ENCODE results near the gene ACTR6. TPM values are rescaled to one million over a fixed set of nuclear protein-coding genes. Genes with fewer than 3 reads are reported as not detected.

The ACTR6 gene
- total RNA-seq, 2 experiments from 2014 or later = 21.3 to 21.8 TPM

GRCh38 chr12:100199023-100199346 lies 1.6 kb upstream of the ACTR6 start:
- Mint-ChIP-seq H3K27ac (peak overlapping the region; percentile 99), H3K4me3 (peak overlapping the region; percentile 98), H3K27me3 (no peaks in the 10 kb centered on the region), H3K9me3 (no peaks in the 10 kb centered on the region), H3K36me3 (ENCODE audit: low read depth) (peaks cover 59% of the 10 kb centered on the region), H3K4me1 (ENCODE audit: low read depth) (peaks cover 38% of the 10 kb centered on the region)
- ATAC-seq (ENCODE audit: poor library complexity) (no peak), DNase-seq (no peak)
- no peak overlapping the region for H3K27ac ChIP-seq (ENCODE audit: low read depth in 1 of 2, low read length in 2 of 2)
- CTCF ChIA-PET = no interaction called here
- no peaks in the 10 kb centered on the region for H3K27me3 ChIP-seq (ENCODE audit: control insufficient read depth in 1 of 2, insufficient read depth in 2 of 2, low read length in 2 of 2)
- TF ChIP-seq CTCF (IDR thresholded peaks at IDR 0.05) = no peak
- H3K4me3 ChIP-seq (ENCODE audit: low read length) = peak overlapping the region; percentile 73
- POLR2A ChIA-PET = interaction anchor here (2.5 kb wide), 1 partner anchor 34 kb away, joined by 16 read pairs; no protein-coding TSS in a partner anchor
- H3K36me3 ChIP-seq (ENCODE audit: insufficient read depth, low read length) = peaks cover 3% of the 10 kb centered on the region
- intact Hi-C loops (cut with DNase I, micrococcal nuclease) = loop anchor here in 1 of 2 experiments (2.0 to 10.0 kb wide), 4 partner anchors 37 to 1866 kb away; partner anchors contain the start of genes BLTP3B and WASHC3
- H3K9me3 ChIP-seq (ENCODE audit: control insufficient read depth in 1 of 2, insufficient read depth in 1 of 2, low read length in 2 of 2) = no peaks in the 10 kb centered on the region
- H3K4me1 ChIP-seq (ENCODE audit: insufficient read depth, low read length) = peaks cover 40% of the 10 kb centered on the region

GRCh38 chr12:100199347-100200149 lies 1.1 kb upstream of the ACTR6 start:
- DNase-seq = peak; percentile 57 to 87 (median 73)
- H3K27ac ChIP-seq (ENCODE audit: low read depth in 1 of 2, low read length in 2 of 2) = peak overlapping the region; percentile 85 to 86
- peaks cover 6% of the 10 kb centered on the region for H3K36me3 ChIP-seq (ENCODE audit: insufficient read depth, low read length)
- peaks cover 40% of the 10 kb centered on the region for H3K4me1 Mint-ChIP-seq (ENCODE audit: low read depth)
- H3K27me3 ChIP-seq (ENCODE audit: control insufficient read depth in 1 of 2, insufficient read depth in 2 of 2, low read length in 2 of 2) = no peaks in the 10 kb centered on the region
- peaks cover 56% of the 10 kb centered on the region for H3K36me3 Mint-ChIP-seq (ENCODE audit: low read depth)
- peaks cover 45% of the 10 kb centered on the region for H3K4me1 ChIP-seq (ENCODE audit: insufficient read depth, low read length)
- TF ChIP-seq CTCF (IDR thresholded peaks at IDR 0.05) = no peak
- H3K4me3 Mint-ChIP-seq = peak overlapping the region; percentile 98
- POLR2A ChIA-PET = interaction anchor here (1.5 to 3.2 kb wide), 3 partner anchors 35 to 67 kb away, joined by 10 to 72 read pairs (median 16); partner anchors contain the start of genes DEPDC4 and SCYL2
- CTCF ChIA-PET = interaction anchor here (0.6 to 1.8 kb wide), 3 partner anchors 36 to 45 kb away, joined by 3 to 10 read pairs (median 10); no protein-coding TSS in a partner anchor
- intact Hi-C loops (cut with DNase I, micrococcal nuclease) = loop anchor here (1.0 to 10.0 kb wide), 9 partner anchors 35 to 1865 kb away; partner anchors contain the start of genes BLTP3B (in 2 of the 2), DEPDC4 (in 2 of the 2), SCYL2 (in 2 of the 2) and WASHC3 (in 1 of the 2)
- ATAC-seq (ENCODE audit: poor library complexity) = peak; percentile 51
- peak overlapping the region; percentile 99 for H3K27ac Mint-ChIP-seq
- no peaks in the 10 kb centered on the region for H3K9me3 ChIP-seq (ENCODE audit: control insufficient read depth in 1 of 2, insufficient read depth in 1 of 2, low read length in 2 of 2)
- H3K4me3 ChIP-seq (ENCODE audit: low read length) = peak overlapping the region; percentile 73
- no peaks in the 10 kb centered on the region for H3K27me3 Mint-ChIP-seq
- H3K9me3 Mint-ChIP-seq = no peaks in the 10 kb centered on the region

- Mint-ChIP-seq H3K27me3 (no peaks in the 10 kb centered on the region), H3K4me1 (ENCODE audit: low read depth) (peaks cover 40% of the 10 kb centered on the region), H3K4me3 (peak overlapping the region; percentile 98), H3K27ac (peak overlapping the region; percentile 99), H3K36me3 (ENCODE audit: low read depth) (peaks cover 51% of the 10 kb centered on the region), H3K9me3 (no peaks in the 10 kb centered on the region)
- no peak for TF ChIP-seq CTCF (IDR thresholded peaks at IDR 0.05)
- intact Hi-C loops (cut with DNase I, micrococcal nuclease) = loop anchor here (2.0 kb wide), 2 partner anchors 37 to 65 kb away; partner anchors contain the start of genes DEPDC4 (in 1 of the 2) and SCYL2 (in 1 of the 2)
- H3K4me3 ChIP-seq (ENCODE audit: low read length) = peak overlapping the region; percentile 73
- ChIA-PET POLR2A (interaction anchor here (0.6 to 3.2 kb wide), 4 partner anchors 12 to 1608 kb away, joined by 3 to 72 read pairs (median 4); partner anchors contain the start of genes DEPDC4, SCYL2 and SLC25A3), CTCF (interaction anchor here (1.1 to 1.4 kb wide), 2 partner anchors 16 to 65 kb away, joined by 5 to 6 read pairs; partner anchors contain the start of genes DEPDC4 and SCYL2)
- no peak for DNase-seq
- H3K4me1 ChIP-seq (ENCODE audit: insufficient read depth, low read length) = peaks cover 47% of the 10 kb centered on the region
- H3K9me3 ChIP-seq (ENCODE audit: control insufficient read depth in 1 of 2, insufficient read depth in 1 of 2, low read length in 2 of 2) = no peaks in the 10 kb centered on the region
- no peaks in the 10 kb centered on the region for H3K27me3 ChIP-seq (ENCODE audit: control insufficient read depth in 1 of 2, insufficient read depth in 2 of 2, low read length in 2 of 2)
- H3K36me3 ChIP-seq (ENCODE audit: insufficient read depth, low read length) = peaks cover 16% of the 10 kb centered on the region
- H3K27ac ChIP-seq (ENCODE audit: low read depth in 1 of 2, low read length in 2 of 2) = peak overlapping the region in 1 of 2 donors; percentile 86
- ATAC-seq (ENCODE audit: poor library complexity) = no peak
These were observed 1.2 kb downstream of the ACTR6 start for GRCh38 chr12:100201604-100202423.
